GM06990 (cell line): ENCODE results near the gene CYP39A1.

ENCODE experiments used
- DNase-seq: peaks from one replicate; pipeline ENCODE4 v3.0.0-alpha.2; 2011; ENCODE audit not compliant: insufficient read length; ENCODE audit errors: extremely low read depth
- H3K27me3 ChIP-seq: replicated peaks from 2 replicates; pipeline ENCODE4 v1.6.0; 2011; ENCODE audit warnings: low read length; ENCODE audit not compliant: control insufficient read depth, insufficient read depth
- H3K36me3 ChIP-seq: 2 replicates; pipeline ENCODE4 v1.5.1; 2011; ENCODE audit warnings: low read length; ENCODE audit not compliant: control insufficient read depth, insufficient read depth
- H3K4me3 ChIP-seq: replicated peaks from 2 replicates; pipeline ENCODE4 v1.5.1; 2011; ENCODE audit warnings: low read depth, mild to moderate bottlenecking, control low read depth, low read length
- CTCF ChIP-seq: IDR thresholded peaks from 2 replicates; pipeline ENCODE4 v1.5.1; 2011; ENCODE audit warnings: low read length, control low read depth, mild to moderate bottlenecking, inconsistent platforms; ENCODE audit not compliant: insufficient read depth, poor library complexity, severe bottlenecking

The CYP39A1 gene

DNA sequence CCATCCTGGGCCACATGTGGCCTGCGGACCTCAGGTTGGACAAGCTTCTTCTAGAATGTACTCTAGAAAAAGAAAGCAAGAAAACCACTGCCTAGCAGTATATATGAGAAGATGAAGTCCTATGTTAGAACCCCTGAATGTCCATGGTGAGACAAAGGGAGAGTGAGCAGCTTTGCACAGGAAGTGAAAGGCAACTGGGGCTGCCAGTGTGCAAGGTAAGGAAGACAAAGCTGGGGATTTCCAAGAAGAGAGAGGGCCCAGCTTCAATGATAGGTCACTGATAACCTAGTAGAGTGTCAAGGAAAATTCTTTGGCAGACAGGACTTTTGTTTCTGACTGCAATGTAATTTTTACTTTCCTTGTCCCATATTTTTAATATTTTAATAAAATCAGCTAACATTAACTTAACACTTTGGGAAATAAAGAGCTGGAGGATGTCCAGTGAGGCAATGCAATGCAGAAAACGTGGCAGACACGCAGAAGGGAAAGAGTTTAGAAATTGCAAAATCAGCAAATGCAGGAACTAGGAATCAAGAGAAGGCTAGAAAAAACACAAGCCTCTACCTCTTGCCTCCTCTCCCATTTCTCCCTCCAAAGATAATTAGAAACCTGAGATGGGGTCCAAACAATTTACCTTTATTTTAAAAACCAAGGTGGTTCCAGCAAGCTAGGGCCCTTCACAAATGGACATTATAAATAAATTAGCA lies 47.4 kb downstream of the CYP39A1 start:
- Histone ChIP-seq H3K36me3 (no peaks in the 10 kb centered on the region), H3K4me3 (no peak overlapping the region), H3K27me3 (no peaks in the 10 kb centered on the region; the same call in 1 of the 2 replicates)
- no peak for DNase-seq
- no peak for TF ChIP-seq CTCF

DNA sequence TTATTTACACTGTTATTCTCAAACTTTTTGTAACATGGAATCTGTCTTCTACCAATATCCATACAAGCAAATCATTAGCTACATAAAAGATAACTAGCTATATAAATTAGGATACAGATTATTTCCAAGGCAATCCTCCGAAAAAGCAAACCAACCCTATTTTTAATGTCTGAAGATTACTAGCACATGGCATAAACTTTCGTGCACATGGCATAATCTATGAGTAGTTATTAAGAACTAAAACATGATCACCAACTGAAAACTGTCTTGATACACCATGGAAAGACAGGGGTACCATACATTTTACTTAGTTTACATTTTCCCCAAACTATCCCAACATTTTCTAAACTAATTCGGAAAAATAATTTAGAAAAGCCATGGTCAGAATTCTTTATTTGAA lies 54.4 kb downstream of the CYP39A1 start:
- no peak for DNase-seq
- no peak for TF ChIP-seq CTCF
- Histone ChIP-seq H3K27me3 (no peaks in the 10 kb centered on the region; the same call in 1 of the 2 replicates), H3K36me3 (no peaks in the 10 kb centered on the region), H3K4me3 (no peak overlapping the region)

DNA sequence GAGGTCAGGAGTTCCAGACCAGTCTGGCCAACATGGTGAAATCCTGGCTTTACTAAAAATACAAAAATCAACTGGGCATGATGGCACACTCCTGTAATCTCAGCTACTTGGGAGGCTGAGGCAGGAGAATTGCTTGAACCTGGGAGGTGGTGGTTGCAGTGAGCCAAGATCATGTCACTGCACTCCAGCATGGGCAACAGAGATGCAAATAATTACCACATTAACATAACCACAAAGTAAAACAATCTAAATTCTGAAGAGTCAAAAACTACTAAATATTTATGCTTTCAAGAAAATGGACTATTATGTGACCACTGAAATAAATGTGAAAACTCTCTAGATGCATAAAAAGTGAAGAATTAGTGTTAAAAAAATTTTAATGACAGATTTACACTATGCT lies 59.9 kb downstream of the CYP39A1 start:
- TF ChIP-seq CTCF: no peak
- H3K4me3 ChIP-seq: no peak overlapping the region
- DNase-seq: no peak
- H3K27me3 ChIP-seq: no peaks in the 10 kb centered on the region
- no peaks in the 10 kb centered on the region for H3K36me3 ChIP-seq

DNA sequence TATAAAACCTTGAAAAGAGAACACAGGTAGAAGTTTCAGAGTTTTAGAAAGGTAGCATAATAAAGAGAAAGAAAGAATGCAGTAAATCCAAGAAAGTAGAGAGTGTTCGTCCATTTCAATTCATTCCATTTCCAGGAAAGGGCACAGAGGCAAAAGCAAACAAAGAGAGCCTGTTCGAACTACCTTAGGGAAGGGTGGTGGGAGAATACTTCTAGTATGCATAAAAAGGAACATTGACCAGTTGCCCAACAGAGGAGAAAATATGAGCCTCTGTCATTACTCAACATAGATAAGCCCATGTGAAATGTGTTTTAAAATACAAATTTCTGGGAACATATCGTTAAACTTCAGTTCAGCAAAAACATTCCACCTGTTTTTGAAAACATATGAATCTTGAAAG lies 60.6 kb downstream of the CYP39A1 start:
- no peak for DNase-seq
- Histone ChIP-seq H3K27me3 (no peaks in the 10 kb centered on the region), H3K4me3 (no peak overlapping the region), H3K36me3 (no peaks in the 10 kb centered on the region)
- no peak for TF ChIP-seq CTCF

DNA sequence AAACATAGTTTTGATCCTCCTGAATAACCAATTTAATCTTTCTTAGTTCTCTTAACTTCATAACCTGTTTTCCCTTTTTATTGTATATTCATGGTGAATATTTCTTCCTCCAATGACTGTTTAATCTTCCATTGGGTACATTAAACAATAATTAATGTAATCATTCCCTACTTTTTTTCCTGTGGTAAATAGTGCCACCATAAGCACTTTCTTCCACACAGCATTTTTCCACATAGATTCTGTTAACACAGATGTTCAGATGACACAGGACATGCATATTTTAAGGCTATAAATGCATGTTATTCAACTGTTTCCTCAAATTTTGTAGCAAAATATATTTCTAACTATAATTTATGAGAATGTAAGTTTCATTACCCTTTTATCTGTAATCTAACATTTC lies 61.9 kb downstream of the CYP39A1 start:
- no peak for DNase-seq
- no peaks in the 10 kb centered on the region for H3K27me3 ChIP-seq
- H3K4me3 ChIP-seq: no peak overlapping the region
- no peaks in the 10 kb centered on the region for H3K36me3 ChIP-seq
- TF ChIP-seq CTCF: no peak

GRCh38 chr6:46586906-46587305 lies 65.7 kb downstream of the CYP39A1 start:
- TF ChIP-seq CTCF: no peak
- no peak overlapping the region for H3K4me3 ChIP-seq
- no peaks in the 10 kb centered on the region for H3K36me3 ChIP-seq
- no peak for DNase-seq
- H3K27me3 ChIP-seq: no peaks in the 10 kb centered on the region
